Uterus (tissue), 4 donors: ENCODE measurements around the gene SIM2. TPM values are rescaled to one million over a fixed set of nuclear protein-coding genes. Genes with fewer than 3 reads are reported as not detected.

Experiments used
- DNase-seq, 2 donors: peaks; one replicate each; pipeline ENCODE4 v3.0.0-alpha.2; 2019 to 2020
- H3K27ac ChIP-seq, 2 donors: fragments of 200-600 bp; sonication (generic); 1 replicate in 1 of 2; 2 replicates in 1 of 2; pipeline ENCODE4 v1.5.1; 2016 to 2018
- H3K27me3 ChIP-seq, 2 donors: fragments of 200-600 bp; sonication (generic); one replicate each; pipeline ENCODE4 v1.5.1; 2018 to 2019; ENCODE audit warnings: control low read depth in 1 of 2
- H3K36me3 ChIP-seq, 2 donors: fragments of 200-600 bp; sonication (generic); one replicate each; pipeline ENCODE4 v1.5.1; 2019; ENCODE audit warnings: control low read depth in 1 of 2
- H3K4me1 ChIP-seq, 2 donors: fragments of 200-600 bp; sonication (generic); one replicate each; pipeline ENCODE4 v1.5.1; 2018 to 2019; ENCODE audit warnings: control low read depth in 1 of 2
- H3K4me3 ChIP-seq, 2 donors: fragments of 200-600 bp; sonication (generic); 1 replicate in 1 of 2; 2 replicates in 1 of 2; pipeline ENCODE4 v1.5.1; 2018 to 2019; ENCODE audit warnings: mild to moderate bottlenecking in 1 of 2
- H3K9me3 ChIP-seq, 2 donors: fragments of 200-600 bp; sonication (generic); one replicate each; pipeline ENCODE4 v1.5.1; 2019; ENCODE audit warnings: control low read depth in 1 of 2
- POLR2A ChIP-seq, 2 donors: fragments of 450-650 bp; IDR thresholded peaks; one replicate each; pipeline ENCODE4 v1.6.1; 2016; ENCODE audit warnings: antibody characterized with exemption in 2 of 2, mild to moderate bottlenecking in 1 of 2, moderate library complexity in 1 of 2
- intact Hi-C: fragments of 100-400 bp; cut with DNase I; formaldehyde crosslinking; loops from one replicate; pipeline ENCODE4 v1.15.1; 2023; ENCODE audit warnings: low total_unique reads
- total RNA-seq, 4 donors: library from RNA; depleted of rRNA in 3 of 4; stranded (reverse); fragments of >200 nt in 3 of 4; gene quantifications; one replicate each; pipeline versions ENCODE4 v1.1.0 to v1.2.4, GENCODE V29; 2014 to 2023
- TF ChIP-seq, protein P1 (sequence below), 4 experiments: fragments of 200-600 bp in 2 of 4; fragments of 450-650 bp in 2 of 4; sonication (generic) in 2 of 4; IDR thresholded peaks; one replicate each; pipeline ENCODE4 v1.5.1; 2016 to 2019; ENCODE audit warnings: antibody characterized with exemption in 4 of 4, mild to moderate bottlenecking in 2 of 4, moderate library complexity in 1 of 4
- donor health status: DM: yes; HTN: yes; CAD: no.

The SIM2 gene
- total RNA-seq, 4 donors from 2014 or later = 0.21 to 0.59 TPM; not detected in 2

DNA sequence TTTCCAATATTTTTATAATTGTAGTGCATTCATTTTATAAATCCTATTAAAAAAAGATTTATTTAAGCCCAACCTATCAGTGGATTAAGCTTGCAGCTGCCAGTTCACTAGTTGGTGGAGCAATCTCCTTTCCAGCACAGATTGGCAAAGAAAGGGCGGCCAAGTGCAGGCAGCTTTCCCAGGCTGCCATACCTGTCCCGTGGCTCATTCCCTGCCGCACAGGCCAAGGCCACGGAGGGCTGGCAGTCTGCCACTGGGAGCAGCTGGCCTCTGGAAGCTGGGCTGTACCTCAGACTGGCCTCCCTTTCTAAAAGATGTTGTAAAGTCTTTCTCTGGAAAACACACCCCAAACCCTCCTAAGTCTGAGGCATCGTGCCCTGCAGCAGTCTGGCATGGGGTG, 74.2 kb downstream of the SIM2 start:
- intact Hi-C loops = no loop called here
- peak; percentile 16 to 19 for DNase-seq
- H3K27ac ChIP-seq = no peak overlapping the region
- H3K27me3 ChIP-seq = no peaks in the 10 kb centered on the region
- no peaks in the 10 kb centered on the region for H3K36me3 ChIP-seq
- no peak overlapping the region for H3K4me3 ChIP-seq
- TF ChIP-seq, protein P1, sequence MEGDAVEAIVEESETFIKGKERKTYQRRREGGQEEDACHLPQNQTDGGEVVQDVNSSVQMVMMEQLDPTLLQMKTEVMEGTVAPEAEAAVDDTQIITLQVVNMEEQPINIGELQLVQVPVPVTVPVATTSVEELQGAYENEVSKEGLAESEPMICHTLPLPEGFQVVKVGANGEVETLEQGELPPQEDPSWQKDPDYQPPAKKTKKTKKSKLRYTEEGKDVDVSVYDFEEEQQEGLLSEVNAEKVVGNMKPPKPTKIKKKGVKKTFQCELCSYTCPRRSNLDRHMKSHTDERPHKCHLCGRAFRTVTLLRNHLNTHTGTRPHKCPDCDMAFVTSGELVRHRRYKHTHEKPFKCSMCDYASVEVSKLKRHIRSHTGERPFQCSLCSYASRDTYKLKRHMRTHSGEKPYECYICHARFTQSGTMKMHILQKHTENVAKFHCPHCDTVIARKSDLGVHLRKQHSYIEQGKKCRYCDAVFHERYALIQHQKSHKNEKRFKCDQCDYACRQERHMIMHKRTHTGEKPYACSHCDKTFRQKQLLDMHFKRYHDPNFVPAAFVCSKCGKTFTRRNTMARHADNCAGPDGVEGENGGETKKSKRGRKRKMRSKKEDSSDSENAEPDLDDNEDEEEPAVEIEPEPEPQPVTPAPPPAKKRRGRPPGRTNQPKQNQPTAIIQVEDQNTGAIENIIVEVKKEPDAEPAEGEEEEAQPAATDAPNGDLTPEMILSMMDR (IDR thresholded peaks at IDR 0.05) = no peak
- no peak for TF ChIP-seq POLR2A (IDR thresholded peaks at IDR 0.05)
- H3K9me3 ChIP-seq = no peaks in the 10 kb centered on the region
- H3K4me1 ChIP-seq = no peaks in the 10 kb centered on the region

DNA sequence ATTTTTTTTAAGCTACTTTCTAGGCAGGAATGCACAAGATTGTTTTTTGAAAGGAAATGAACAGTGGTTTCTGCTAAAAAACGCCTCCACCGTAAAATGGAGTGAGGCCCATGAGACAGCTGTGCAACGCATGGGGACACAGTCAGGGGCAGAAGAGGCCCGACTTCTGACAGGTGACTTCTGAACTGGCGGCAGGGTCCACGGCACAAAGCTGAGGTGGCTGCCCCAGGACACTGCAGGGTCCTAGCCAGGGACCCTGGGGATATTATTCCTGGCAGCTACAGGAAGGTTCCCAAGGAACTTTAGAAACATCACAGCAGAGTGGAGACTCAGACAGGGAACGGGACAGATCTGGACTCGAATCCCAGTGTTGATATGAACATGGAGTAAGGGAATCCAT, 75.1 kb downstream of the SIM2 start:
- intact Hi-C loops = no loop called here
- Histone ChIP-seq H3K36me3 (no peaks in the 10 kb centered on the region), H3K27ac (no peak overlapping the region), H3K4me3 (no peak overlapping the region), H3K27me3 (no peaks in the 10 kb centered on the region), H3K4me1 (no peaks in the 10 kb centered on the region), H3K9me3 (no peaks in the 10 kb centered on the region)
- no peak for DNase-seq
- TF ChIP-seq, protein P1 (IDR thresholded peaks at IDR 0.05) = no peak
- TF ChIP-seq POLR2A (IDR thresholded peaks at IDR 0.05) = no peak

DNA sequence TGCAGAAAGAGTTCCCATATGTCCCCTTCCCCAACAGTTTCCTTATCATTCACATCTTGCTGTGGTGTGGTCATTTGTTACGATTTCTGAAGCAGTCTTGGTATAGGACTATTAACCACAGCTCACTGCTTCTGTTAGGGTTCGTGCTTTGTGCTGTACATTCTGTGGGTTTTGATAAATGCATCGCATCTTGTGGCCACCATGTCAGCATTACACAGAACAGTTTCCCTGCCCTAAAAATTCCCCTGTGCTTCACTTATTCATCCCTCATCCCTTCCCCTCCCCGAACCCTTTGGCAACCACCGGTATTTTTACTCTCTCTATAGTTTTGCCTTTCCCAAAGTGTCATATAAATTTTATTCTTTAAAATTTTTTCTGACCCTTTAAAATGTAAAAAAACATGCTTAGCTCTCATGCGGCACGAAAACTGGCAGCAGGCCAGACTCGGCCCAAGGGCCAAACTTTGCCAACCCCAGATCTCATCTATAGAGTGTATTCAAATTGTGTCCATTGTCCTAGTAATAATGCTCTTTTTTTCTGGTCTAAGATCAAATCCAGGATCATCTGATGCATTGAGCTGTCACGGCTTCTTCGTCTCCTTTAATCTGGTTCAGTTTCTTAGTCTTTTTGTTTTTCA, 78.2 kb downstream of the SIM2 start:
- Histone ChIP-seq H3K9me3 (no peaks in the 10 kb centered on the region), H3K4me1 (no peaks in the 10 kb centered on the region), H3K27ac (no peak overlapping the region), H3K36me3 (no peaks in the 10 kb centered on the region), H3K4me3 (no peak overlapping the region), H3K27me3 (no peaks in the 10 kb centered on the region)
- intact Hi-C loops = no loop called here
- no peak for TF ChIP-seq POLR2A (IDR thresholded peaks at IDR 0.05)
- TF ChIP-seq, protein P1 (IDR thresholded peaks at IDR 0.05) = no peak
- DNase-seq = no peak

DNA sequence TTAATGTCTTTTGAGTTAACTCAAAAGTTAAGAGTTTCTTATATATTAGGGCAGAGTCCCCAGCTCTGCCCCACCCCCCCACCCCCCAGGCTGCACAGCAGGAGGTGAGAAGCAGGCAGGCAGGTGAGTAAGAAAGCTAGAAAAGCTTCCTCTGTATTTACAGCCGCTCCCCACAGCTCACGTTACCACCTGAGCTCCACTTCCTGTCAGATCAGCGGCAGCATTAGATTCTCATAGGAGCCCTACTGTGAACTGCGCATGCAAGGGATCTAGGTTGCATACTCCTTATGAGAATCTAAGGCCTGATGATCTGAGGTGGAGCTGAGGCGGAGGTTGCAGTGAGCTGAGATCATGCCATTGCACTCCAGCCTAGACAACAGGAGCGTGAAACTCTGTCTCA, 81.9 kb downstream of the SIM2 start:
- intact Hi-C loops = no loop called here
- no peak for DNase-seq
- H3K27ac ChIP-seq = no peak overlapping the region
- TF ChIP-seq, protein P1 (IDR thresholded peaks at IDR 0.05) = no peak
- no peak for TF ChIP-seq POLR2A (IDR thresholded peaks at IDR 0.05)
- H3K9me3 ChIP-seq = no peaks in the 10 kb centered on the region
- no peaks in the 10 kb centered on the region for H3K36me3 ChIP-seq
- H3K4me1 ChIP-seq = no peaks in the 10 kb centered on the region
- H3K4me3 ChIP-seq = no peak overlapping the region
- H3K27me3 ChIP-seq = no peaks in the 10 kb centered on the region

DNA sequence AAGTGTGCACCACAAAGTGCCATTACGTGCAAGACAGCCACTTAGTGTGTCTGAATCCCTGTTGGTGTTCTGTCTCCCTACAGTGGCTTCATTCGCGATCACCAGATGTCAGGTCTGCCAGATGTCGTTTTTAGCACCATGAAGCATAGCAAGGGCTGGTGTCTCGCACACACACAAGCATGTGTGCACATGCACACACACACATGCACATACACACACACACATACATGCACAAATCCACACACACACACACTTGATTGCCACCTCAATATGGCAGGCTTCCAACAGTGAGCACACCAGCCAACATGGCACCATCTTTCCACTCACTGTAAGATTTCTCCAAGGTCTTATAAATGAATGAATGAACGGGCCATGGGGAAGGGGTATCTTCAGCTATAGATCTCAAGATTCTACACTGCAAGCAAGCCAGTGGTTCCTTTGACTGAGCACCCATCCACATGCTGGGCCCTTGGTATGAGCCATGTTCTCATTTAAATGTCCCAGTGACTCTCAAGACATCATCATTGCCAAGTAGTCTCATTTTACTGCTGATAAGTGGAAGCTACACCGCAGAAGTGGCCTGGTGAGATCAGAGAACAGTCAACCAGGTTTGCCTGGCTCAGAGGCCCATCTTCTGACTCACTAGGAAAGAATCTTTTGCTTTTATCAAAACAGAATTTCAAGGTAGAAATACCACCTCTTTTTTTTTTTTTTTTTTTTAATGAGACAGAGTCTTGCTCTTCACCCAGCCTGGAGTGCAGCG, 84.9 kb downstream of the SIM2 start:
- Histone ChIP-seq H3K9me3 (no peaks in the 10 kb centered on the region), H3K27me3 (no peaks in the 10 kb centered on the region), H3K36me3 (no peaks in the 10 kb centered on the region), H3K4me3 (no peak overlapping the region), H3K4me1 (no peaks in the 10 kb centered on the region), H3K27ac (no peak overlapping the region)
- intact Hi-C loops = no loop called here
- DNase-seq = no peak
- TF ChIP-seq POLR2A (IDR thresholded peaks at IDR 0.05) = no peak
- TF ChIP-seq, protein P1 (IDR thresholded peaks at IDR 0.05) = no peak
